HepG2 (cell line): ENCODE data around the gene SGPL1. TPM values are rescaled to one million over a fixed set of nuclear protein-coding genes. Genes with fewer than 3 reads are reported as not detected.

ENCODE experiments used
- ISL2 ChIP-seq: sonication (generic); formaldehyde crosslinking; IDR thresholded peaks from 2 replicates; pipeline ENCODE4 v1.5.0; 2020; ENCODE audit warnings: missing genetic modification reagents
- NR3C1 ChIP-seq: sonication (generic); formaldehyde crosslinking; IDR thresholded peaks from 2 replicates; pipeline ENCODE4 v1.4.0; 2020; ENCODE audit warnings: missing genetic modification reagents
- polyA plus RNA-seq, 8 experiments: library from polyadenylated mRNA; depleted of rRNA in 3 of 8; stranded (reverse) in 7 of 8; unstranded in 1 of 8; fragments of >200 nt; fragmentation: Illumina TruSeq in 4 of 8; extraction: Trizol in 4 of 8; gene quantifications; 2 replicates each; pipeline versions ENCODE4 v1.2.1 to v1.2.3, GENCODE V29; 2011 to 2016; ENCODE audit warnings: low read depth in 4 of 8, missing spikeins in 1 of 8, mixed read lengths in 1 of 8; ENCODE audit not compliant: insufficient read depth in 1 of 8
- total RNA-seq, 5 experiments: library from RNA; depleted of rRNA; stranded (reverse); fragments of >200 nt; fragmentation: Illumina TruSeq; extraction: Trizol; gene quantifications; 2 replicates each; pipeline ENCODE4 v1.2.3, GENCODE V29; 2016; ENCODE audit warnings: low read depth in 1 of 5
- TF ChIP-seq, protein P1 (sequence below): sonication (generic); formaldehyde crosslinking; IDR thresholded peaks from 2 replicates; pipeline ENCODE4 v1.5.0; 2020; ENCODE audit warnings: mild to moderate bottlenecking, missing genetic modification reagents
- TF ChIP-seq, protein P2 (sequence below): IDR thresholded peaks from 2 replicates; pipeline ENCODE4 v1.6.1; 2016; ENCODE audit warnings: low read depth, missing genetic modification reagents, missing compliant biosample characterization
- TF ChIP-seq, protein P3 (sequence below): sonication (generic); formaldehyde crosslinking; IDR thresholded peaks from 2 replicates; pipeline ENCODE4 v1.4.0; 2020; ENCODE audit warnings: missing genetic modification reagents, borderline replicate concordance
- TF ChIP-seq, protein P4 (sequence below): sonication (generic); formaldehyde crosslinking; IDR thresholded peaks from 2 replicates; pipeline ENCODE4 v1.5.1; 2020; ENCODE audit warnings: mild to moderate bottlenecking, missing genetic modification reagents, borderline replicate concordance

Gene SGPL1
- total and polyA plus RNA-seq, 2 of the 13 experiments (the other 11 are each of a cell fraction or from before 2014, with no cell fraction given): 17.6 to 25.0 TPM

DNA sequence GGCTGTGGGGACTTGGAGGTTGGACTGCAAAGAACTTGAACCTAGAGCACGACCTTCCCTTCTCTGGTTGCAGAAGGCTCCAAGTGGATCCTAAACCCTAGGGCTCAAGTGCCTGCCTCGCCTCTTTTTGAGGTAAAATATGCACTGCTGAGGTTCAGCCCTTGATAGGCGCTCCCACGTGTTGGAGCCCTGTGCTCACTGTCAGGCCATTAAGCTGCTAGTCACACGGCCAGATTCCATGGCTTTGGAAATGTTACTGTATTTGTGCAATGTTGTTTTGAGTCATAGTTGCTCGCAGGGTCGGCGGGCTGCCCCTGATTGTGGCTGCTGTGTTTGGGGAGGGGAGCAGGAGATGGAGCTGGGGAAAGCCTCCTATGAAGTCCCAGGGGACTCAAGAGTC is 112.4 kb downstream of the SGPL1 start (continued):
- TF ChIP-seq, protein P1, sequence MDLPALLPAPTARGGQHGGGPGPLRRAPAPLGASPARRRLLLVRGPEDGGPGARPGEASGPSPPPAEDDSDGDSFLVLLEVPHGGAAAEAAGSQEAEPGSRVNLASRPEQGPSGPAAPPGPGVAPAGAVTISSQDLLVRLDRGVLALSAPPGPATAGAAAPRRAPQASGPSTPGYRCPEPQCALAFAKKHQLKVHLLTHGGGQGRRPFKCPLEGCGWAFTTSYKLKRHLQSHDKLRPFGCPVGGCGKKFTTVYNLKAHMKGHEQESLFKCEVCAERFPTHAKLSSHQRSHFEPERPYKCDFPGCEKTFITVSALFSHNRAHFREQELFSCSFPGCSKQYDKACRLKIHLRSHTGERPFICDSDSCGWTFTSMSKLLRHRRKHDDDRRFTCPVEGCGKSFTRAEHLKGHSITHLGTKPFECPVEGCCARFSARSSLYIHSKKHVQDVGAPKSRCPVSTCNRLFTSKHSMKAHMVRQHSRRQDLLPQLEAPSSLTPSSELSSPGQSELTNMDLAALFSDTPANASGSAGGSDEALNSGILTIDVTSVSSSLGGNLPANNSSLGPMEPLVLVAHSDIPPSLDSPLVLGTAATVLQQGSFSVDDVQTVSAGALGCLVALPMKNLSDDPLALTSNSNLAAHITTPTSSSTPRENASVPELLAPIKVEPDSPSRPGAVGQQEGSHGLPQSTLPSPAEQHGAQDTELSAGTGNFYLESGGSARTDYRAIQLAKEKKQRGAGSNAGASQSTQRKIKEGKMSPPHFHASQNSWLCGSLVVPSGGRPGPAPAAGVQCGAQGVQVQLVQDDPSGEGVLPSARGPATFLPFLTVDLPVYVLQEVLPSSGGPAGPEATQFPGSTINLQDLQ: no peak
- TF ChIP-seq, protein P2, sequence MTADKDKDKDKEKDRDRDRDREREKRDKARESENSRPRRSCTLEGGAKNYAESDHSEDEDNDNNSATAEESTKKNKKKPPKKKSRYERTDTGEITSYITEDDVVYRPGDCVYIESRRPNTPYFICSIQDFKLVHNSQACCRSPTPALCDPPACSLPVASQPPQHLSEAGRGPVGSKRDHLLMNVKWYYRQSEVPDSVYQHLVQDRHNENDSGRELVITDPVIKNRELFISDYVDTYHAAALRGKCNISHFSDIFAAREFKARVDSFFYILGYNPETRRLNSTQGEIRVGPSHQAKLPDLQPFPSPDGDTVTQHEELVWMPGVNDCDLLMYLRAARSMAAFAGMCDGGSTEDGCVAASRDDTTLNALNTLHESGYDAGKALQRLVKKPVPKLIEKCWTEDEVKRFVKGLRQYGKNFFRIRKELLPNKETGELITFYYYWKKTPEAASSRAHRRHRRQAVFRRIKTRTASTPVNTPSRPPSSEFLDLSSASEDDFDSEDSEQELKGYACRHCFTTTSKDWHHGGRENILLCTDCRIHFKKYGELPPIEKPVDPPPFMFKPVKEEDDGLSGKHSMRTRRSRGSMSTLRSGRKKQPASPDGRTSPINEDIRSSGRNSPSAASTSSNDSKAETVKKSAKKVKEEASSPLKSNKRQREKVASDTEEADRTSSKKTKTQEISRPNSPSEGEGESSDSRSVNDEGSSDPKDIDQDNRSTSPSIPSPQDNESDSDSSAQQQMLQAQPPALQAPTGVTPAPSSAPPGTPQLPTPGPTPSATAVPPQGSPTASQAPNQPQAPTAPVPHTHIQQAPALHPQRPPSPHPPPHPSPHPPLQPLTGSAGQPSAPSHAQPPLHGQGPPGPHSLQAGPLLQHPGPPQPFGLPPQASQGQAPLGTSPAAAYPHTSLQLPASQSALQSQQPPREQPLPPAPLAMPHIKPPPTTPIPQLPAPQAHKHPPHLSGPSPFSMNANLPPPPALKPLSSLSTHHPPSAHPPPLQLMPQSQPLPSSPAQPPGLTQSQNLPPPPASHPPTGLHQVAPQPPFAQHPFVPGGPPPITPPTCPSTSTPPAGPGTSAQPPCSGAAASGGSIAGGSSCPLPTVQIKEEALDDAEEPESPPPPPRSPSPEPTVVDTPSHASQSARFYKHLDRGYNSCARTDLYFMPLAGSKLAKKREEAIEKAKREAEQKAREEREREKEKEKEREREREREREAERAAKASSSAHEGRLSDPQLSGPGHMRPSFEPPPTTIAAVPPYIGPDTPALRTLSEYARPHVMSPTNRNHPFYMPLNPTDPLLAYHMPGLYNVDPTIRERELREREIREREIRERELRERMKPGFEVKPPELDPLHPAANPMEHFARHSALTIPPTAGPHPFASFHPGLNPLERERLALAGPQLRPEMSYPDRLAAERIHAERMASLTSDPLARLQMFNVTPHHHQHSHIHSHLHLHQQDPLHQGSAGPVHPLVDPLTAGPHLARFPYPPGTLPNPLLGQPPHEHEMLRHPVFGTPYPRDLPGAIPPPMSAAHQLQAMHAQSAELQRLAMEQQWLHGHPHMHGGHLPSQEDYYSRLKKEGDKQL (CRISPR knock-in tag): no peak
- TF ChIP-seq, protein P3, sequence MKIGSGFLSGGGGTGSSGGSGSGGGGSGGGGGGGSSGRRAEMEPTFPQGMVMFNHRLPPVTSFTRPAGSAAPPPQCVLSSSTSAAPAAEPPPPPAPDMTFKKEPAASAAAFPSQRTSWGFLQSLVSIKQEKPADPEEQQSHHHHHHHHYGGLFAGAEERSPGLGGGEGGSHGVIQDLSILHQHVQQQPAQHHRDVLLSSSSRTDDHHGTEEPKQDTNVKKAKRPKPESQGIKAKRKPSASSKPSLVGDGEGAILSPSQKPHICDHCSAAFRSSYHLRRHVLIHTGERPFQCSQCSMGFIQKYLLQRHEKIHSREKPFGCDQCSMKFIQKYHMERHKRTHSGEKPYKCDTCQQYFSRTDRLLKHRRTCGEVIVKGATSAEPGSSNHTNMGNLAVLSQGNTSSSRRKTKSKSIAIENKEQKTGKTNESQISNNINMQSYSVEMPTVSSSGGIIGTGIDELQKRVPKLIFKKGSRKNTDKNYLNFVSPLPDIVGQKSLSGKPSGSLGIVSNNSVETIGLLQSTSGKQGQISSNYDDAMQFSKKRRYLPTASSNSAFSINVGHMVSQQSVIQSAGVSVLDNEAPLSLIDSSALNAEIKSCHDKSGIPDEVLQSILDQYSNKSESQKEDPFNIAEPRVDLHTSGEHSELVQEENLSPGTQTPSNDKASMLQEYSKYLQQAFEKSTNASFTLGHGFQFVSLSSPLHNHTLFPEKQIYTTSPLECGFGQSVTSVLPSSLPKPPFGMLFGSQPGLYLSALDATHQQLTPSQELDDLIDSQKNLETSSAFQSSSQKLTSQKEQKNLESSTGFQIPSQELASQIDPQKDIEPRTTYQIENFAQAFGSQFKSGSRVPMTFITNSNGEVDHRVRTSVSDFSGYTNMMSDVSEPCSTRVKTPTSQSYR (CRISPR knock-in tag): no peak
- TF ChIP-seq, protein P4, sequence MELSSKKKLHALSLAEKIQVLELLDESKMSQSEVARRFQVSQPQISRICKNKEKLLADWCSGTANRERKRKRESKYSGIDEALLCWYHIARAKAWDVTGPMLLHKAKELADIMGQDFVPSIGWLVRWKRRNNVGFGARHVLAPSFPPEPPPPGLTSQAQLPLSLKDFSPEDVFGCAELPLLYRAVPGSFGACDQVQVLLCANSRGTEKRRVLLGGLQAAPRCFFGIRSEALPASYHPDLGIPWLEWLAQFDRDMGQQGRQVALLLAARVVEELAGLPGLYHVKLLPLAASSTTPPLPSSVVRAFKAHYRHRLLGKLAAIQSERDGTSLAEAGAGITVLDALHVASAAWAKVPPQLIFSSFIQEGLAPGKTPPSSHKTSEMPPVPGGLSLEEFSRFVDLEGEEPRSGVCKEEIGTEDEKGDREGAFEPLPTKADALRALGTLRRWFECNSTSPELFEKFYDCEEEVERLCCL: no peak
- no peak for TF ChIP-seq NR3C1 (CRISPR knock-in tag)
- no peak for TF ChIP-seq ISL2
